WTC11 (cell line): ENCODE measurements around the gene ATP11A. TPM values are rescaled to one million over a fixed set of nuclear protein-coding genes. Genes with fewer than 3 reads are reported as not detected.

Experiments
- ATAC-seq: fragments of 200-7000 bp; cut with Tn5 transposase; 2 replicates; pipeline ENCODE4 v1.10.0; 2021; ENCODE audit warnings: mild to moderate bottlenecking, moderate library complexity
- CTCF ChIA-PET: fragments of 300-600 bp; sonication (Branson Sonifier 250); formaldehyde crosslinking; loops from one replicate; lab custom pipeline; 2021; ENCODE audit warnings: antibody characterized with exemption; lab: Charles Lee
- POLR2A ChIA-PET: fragments of 350-600 bp; sonication (Branson Sonifier 250); formaldehyde crosslinking; loops from one replicate; lab custom pipeline; 2021; ENCODE audit warnings: antibody characterized with exemption; lab: Charles Lee
- DNase-seq: peaks from one replicate; pipeline ENCODE4 v3.0.0; 2021; ENCODE audit warnings: low spot score
- H3K27ac Mint-ChIP-seq: 2 replicates; pipeline ENCODE4 v1.8.0; 2021; ENCODE audit warnings: mixed read lengths
- H3K27me3 Mint-ChIP-seq: 2 replicates; pipeline ENCODE4 v1.8.0; 2021; ENCODE audit warnings: low read depth, mild to moderate bottlenecking, moderate library complexity, mixed read lengths
- H3K36me3 Mint-ChIP-seq: 2 replicates; pipeline ENCODE4 v1.8.0; 2021; ENCODE audit warnings: mixed read lengths
- H3K4me1 Mint-ChIP-seq: 2 replicates; pipeline ENCODE4 v1.8.0; 2022; ENCODE audit warnings: mixed read lengths
- H3K4me3 Mint-ChIP-seq: 2 replicates; pipeline ENCODE4 v1.8.0; 2021; ENCODE audit warnings: mild to moderate bottlenecking, moderate library complexity, mixed read lengths
- H3K9me3 Mint-ChIP-seq: 2 replicates; pipeline ENCODE4 v1.8.0; 2021; ENCODE audit warnings: mixed read lengths
- ATF3 ChIP-seq: sonication (generic); formaldehyde crosslinking; conservative IDR thresholded peaks from 2 replicates; pipeline ENCODE4 v1.8.1; 2022; ENCODE audit warnings: mild to moderate bottlenecking, missing genetic modification reagents
- ATF6 ChIP-seq: sonication (generic); formaldehyde crosslinking; IDR thresholded peaks from 2 replicates; pipeline ENCODE4 v1.8.1; 2023; ENCODE audit warnings: mild to moderate bottlenecking, missing genetic modification reagents
- CDX4 ChIP-seq: fragments of 250-450 bp; sonication (Bioruptor Pico); IDR thresholded peaks from 2 replicates; pipeline ENCODE4 v1.9.0; 2021; ENCODE audit warnings: moderate library complexity, mild to moderate bottlenecking, inconsistent platforms, borderline replicate concordance
- CTCF ChIP-seq: fragments of 200-600 bp; IDR thresholded peaks from 2 replicates; pipeline ENCODE4 v1.8.0; 2022; ENCODE audit warnings: antibody characterized with exemption
- ELF4 ChIP-seq: sonication (generic); formaldehyde crosslinking; IDR thresholded peaks from 2 replicates; pipeline ENCODE4 v1.8.1; 2022; ENCODE audit warnings: low read depth, mild to moderate bottlenecking, moderate library complexity, missing genetic modification reagents
- FOXP1 ChIP-seq: sonication (generic); formaldehyde crosslinking; IDR thresholded peaks from 2 replicates; pipeline ENCODE4 v1.8.0; 2022; ENCODE audit warnings: missing genetic modification reagents, mild to moderate bottlenecking, moderate library complexity, borderline replicate concordance
- HMGXB4 ChIP-seq: sonication (generic); formaldehyde crosslinking; IDR thresholded peaks from 2 replicates; pipeline ENCODE4 v1.8.1; 2023; ENCODE audit warnings: mild to moderate bottlenecking, moderate library complexity, missing genetic modification reagents
- JAZF1 ChIP-seq: fragments of 250-450 bp; sonication (Bioruptor Pico); IDR thresholded peaks from 2 replicates; pipeline ENCODE4 v1.9.0; 2021; ENCODE audit warnings: moderate library complexity, mild to moderate bottlenecking, inconsistent platforms
- NFE2L1 ChIP-seq: sonication (generic); formaldehyde crosslinking; IDR thresholded peaks from 2 replicates; pipeline ENCODE4 v1.8.1; 2023; ENCODE audit warnings: missing genetic modification reagents
- NR3C1 ChIP-seq: sonication (generic); formaldehyde crosslinking; conservative IDR thresholded peaks from 2 replicates; pipeline ENCODE4 v1.8.1; 2023; ENCODE audit warnings: low read depth, mild to moderate bottlenecking, missing genetic modification reagents
- PRRX2 ChIP-seq: fragments of 250-450 bp; sonication (Bioruptor Pico); IDR thresholded peaks from 2 replicates; pipeline ENCODE4 v1.8.0; 2021; ENCODE audit warnings: mild to moderate bottlenecking
- SMAD3 ChIP-seq: sonication (generic); formaldehyde crosslinking; IDR thresholded peaks from 2 replicates; pipeline ENCODE4 v1.8.0; 2022; ENCODE audit warnings: missing genetic modification reagents, mild to moderate bottlenecking, borderline replicate concordance
- ZNF121 ChIP-seq: sonication (generic); formaldehyde crosslinking; IDR thresholded peaks from 2 replicates; pipeline ENCODE4 v1.8.0; 2023; ENCODE audit warnings: missing genetic modification reagents
- ZNF425 ChIP-seq: fragments of 250-450 bp; sonication (Bioruptor Pico); conservative IDR thresholded peaks from 2 replicates; pipeline ENCODE4 v1.9.0; 2021; ENCODE audit warnings: mild to moderate bottlenecking
- ZNF512 ChIP-seq: sonication (generic); formaldehyde crosslinking; IDR thresholded peaks from 2 replicates; pipeline ENCODE4 v1.8.1; 2022; ENCODE audit warnings: missing genetic modification reagents, borderline replicate concordance
- ZNF532 ChIP-seq: fragments of 250-450 bp; sonication (Bioruptor Pico); IDR thresholded peaks from 2 replicates; pipeline ENCODE4 v1.9.0; 2021; ENCODE audit warnings: mild to moderate bottlenecking, borderline replicate concordance
- total RNA-seq: library from RNA; stranded (reverse); gene quantifications from 3 replicates; pipeline ENCODE4 v1.2.3, GENCODE V29; 2021

ATP11A gene
- total RNA-seq, 1 experiment from 2014 or later, result 100 TPM

- ATAC-seq, result peak; percentile 41
- DNase-seq, result peak; percentile 29
- POLR2A ChIA-PET, result no interaction called here
- no peak for TF ChIP-seq CDX4
- TF ChIP-seq ZNF532 (CRISPR knock-in tag), result no peak
- TF ChIP-seq NR3C1 (CRISPR knock-in tag), result no peak
- TF ChIP-seq ZNF121 (CRISPR knock-in tag), result no peak
- no peak for TF ChIP-seq ATF6 (CRISPR knock-in tag)
- no peak for TF ChIP-seq SMAD3 (CRISPR knock-in tag)
- TF ChIP-seq ATF3, result no peak
- no peak for TF ChIP-seq CTCF
- TF ChIP-seq JAZF1 (CRISPR knock-in tag), result no peak
- no peak for TF ChIP-seq FOXP1
- TF ChIP-seq ZNF425, result no peak
- TF ChIP-seq HMGXB4, result no peak
- no peak for TF ChIP-seq ELF4 (CRISPR knock-in tag)
- TF ChIP-seq ZNF512 (CRISPR knock-in tag), result no peak
- no peak for TF ChIP-seq NFE2L1 (CRISPR knock-in tag)
- TF ChIP-seq PRRX2, result no peak
- CTCF ChIA-PET, result interaction anchor here (0.6 to 1.0 kb wide), 3 partner anchors 9 to 241 kb away, joined by 3 to 5 read pairs (median 3); no protein-coding TSS in a partner anchor
- H3K9me3 Mint-ChIP-seq, result no peaks in the 10 kb centered on the region
- H3K36me3 Mint-ChIP-seq, result peaks cover 3% of the 10 kb centered on the region; the same call in 1 of the 2 replicates
- H3K27ac Mint-ChIP-seq, result peak overlapping the region; percentile 97
- H3K4me1 Mint-ChIP-seq, result peaks cover 87% of the 10 kb centered on the region
- H3K27me3 Mint-ChIP-seq, result no peaks in the 10 kb centered on the region
- H3K4me3 Mint-ChIP-seq, result no peak overlapping the region; the same call in 1 of the 2 replicates
Measured at GRCh38 chr13:112702341-112702985, 12.6 kb downstream of the ATP11A start.
